ENCODE measurements around the gene PHYHIPL. TPM values are rescaled to one million over a fixed set of nuclear protein-coding genes. Genes with fewer than 3 reads are reported as not detected.

PHYHIPL gene
- 8.6 TPM for total RNA-seq

DNA sequence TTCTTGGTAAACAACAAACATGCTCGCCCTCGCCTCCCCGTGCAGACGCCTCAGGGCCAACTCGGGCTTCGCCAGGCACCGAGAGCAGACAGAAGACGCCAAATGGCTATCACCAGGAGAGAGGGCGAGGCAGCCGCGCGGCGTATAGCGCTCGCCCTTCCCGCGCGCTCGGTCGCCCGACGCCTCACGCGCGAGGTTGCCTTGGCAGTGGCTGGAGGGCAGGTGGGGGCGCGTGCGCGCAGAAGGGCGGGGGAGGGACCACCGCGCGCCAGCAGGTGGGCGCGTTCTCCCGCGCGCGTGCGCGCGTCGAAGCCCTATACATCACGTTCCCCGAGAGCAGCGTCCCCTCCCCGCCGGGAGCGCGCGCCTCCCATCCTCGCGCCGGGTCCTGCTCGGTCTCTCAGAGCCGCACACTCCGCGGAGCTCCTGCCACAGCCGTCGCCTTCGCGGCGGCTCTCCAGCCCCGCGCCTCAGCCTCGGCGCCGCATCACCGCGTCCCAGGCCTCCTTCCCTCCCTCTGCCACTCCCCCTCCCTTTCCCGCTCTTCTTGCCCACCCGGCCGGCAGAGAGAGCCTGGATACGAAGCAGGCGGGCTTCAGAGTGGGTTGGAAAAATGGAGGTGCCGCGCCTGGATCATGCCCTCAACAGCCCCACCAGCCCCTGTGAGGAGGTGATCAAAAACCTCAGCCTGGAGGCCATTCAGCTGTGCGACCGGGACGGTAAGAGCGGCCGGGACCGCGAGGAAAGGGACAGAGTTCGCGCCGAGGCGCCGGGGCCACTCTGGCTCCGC, at the start of gene PHYHIPL:
Gene PHYHIPL (plus strand): TSS at position 403 of the 790 bp plus-strand sequence. CDS start 211 bp downstream, at position 614.

Other genes with a start within 250 kb of the PHYHIPL start
- gene FAM13C, start 185.9 kb downstream of the PHYHIPL start, total RNA-seq, result 16.3 TPM